Endothelial cell of umbilical vein (primary cell): ENCODE data around the gene KIF21B. TPM values are rescaled to one million over a fixed set of nuclear protein-coding genes. Genes with fewer than 3 reads are reported as not detected.

Experiments used
- BruUV-seq: library from RNA; stranded (reverse); fragments of 400-500 nt; replicated peaks from 2 replicates; lab custom pipeline; 2021; lab: Mats Ljungman, UMichigan
- CTCF ChIA-PET: fragments of 300-600, 350-600 bp; sonication (Branson Sonifier 250); formaldehyde crosslinking; loops from one replicate; lab custom pipeline; 2021; ENCODE audit warnings: antibody characterized with exemption, inconsistent platforms; lab: Charles Lee
- POLR2A ChIA-PET: fragments of 300-600, 350-600 bp; sonication (Branson Sonifier 250); formaldehyde crosslinking; loops from one replicate; lab custom pipeline; 2021; ENCODE audit warnings: antibody characterized with exemption, inconsistent platforms; lab: Charles Lee
- DNase-seq: peaks from one replicate; pipeline ENCODE4 v3.0.0-alpha.2; 2011; ENCODE audit warnings: low read depth, low spot score
- FAIRE-seq: peaks from 2 replicates; lab custom pipeline; 2011; peaks lifted over from hg19 to GRCh38; lab: Jason Lieb, UNC
- H2AFZ ChIP-seq: 2 replicates; pipeline ENCODE4 v1.6.0; 2012; ENCODE audit warnings: low read depth, low read length, control low read depth, inconsistent platforms
- H3K27ac ChIP-seq: 2 replicates; pipeline ENCODE4 v1.5.1; 2011; ENCODE audit warnings: low read depth, mild to moderate bottlenecking, control low read depth, low read length, moderate library complexity; ENCODE audit not compliant: insufficient read depth
- H3K27me3 ChIP-seq, 2 experiments: 2 replicates each; pipeline versions ENCODE4 v1.6.0 to v1.6.1; 2011; ENCODE audit warnings: low read length in 2 of 2, mixed read lengths in 1 of 2; ENCODE audit not compliant: control insufficient read depth in 2 of 2, insufficient read depth in 2 of 2
- H3K36me3 ChIP-seq, 2 experiments: 2 replicates in 1 of 2; 3 replicates in 1 of 2; pipeline ENCODE4 v1.5.1; 2011; ENCODE audit warnings: low read length in 2 of 2, mild to moderate bottlenecking in 1 of 2, moderate library complexity in 1 of 2; ENCODE audit not compliant: control insufficient read depth in 2 of 2, insufficient read depth in 2 of 2; ENCODE audit errors: extremely low read depth in 1 of 2
- H3K4me1 ChIP-seq: 3 replicates; pipeline ENCODE4 v1.5.1; 2011; ENCODE audit warnings: mild to moderate bottlenecking, low read length; ENCODE audit not compliant: control insufficient read depth, insufficient read depth; ENCODE audit errors: extremely low read depth
- H3K4me2 ChIP-seq: 2 replicates; pipeline ENCODE4 v1.6.1; 2011; ENCODE audit warnings: low read length, control low read depth, mixed read lengths; ENCODE audit not compliant: insufficient read depth
- H3K4me3 ChIP-seq, 3 experiments: fragments of 200-600 bp in 1 of 3; sonication (generic), shearing (Covaris generic) in 1 of 3; replicated peaks in 1 of 3; 2 replicates each; pipeline ENCODE4 v1.5.1; 2011 to 2016; ENCODE audit warnings: control low read depth in 3 of 3, low read length in 3 of 3, mild to moderate bottlenecking in 2 of 3, inconsistent platforms in 1 of 3, low read depth in 1 of 3, moderate library complexity in 1 of 3; ENCODE audit not compliant: insufficient read depth in 1 of 3
- H3K79me2 ChIP-seq: 2 replicates; pipeline ENCODE4 v1.6.0; 2012; ENCODE audit warnings: low read length, inconsistent platforms; ENCODE audit not compliant: control insufficient read depth, insufficient read depth
- H3K9ac ChIP-seq: replicated peaks from 2 replicates; pipeline ENCODE3; 2011; ENCODE audit warnings: low read length, control low read depth; ENCODE audit not compliant: insufficient read depth; ENCODE audit errors: extremely low read depth
- H3K9me1 ChIP-seq: replicated peaks from 3 replicates; pipeline ENCODE4 v1.6.0; 2011; ENCODE audit warnings: mild to moderate bottlenecking, low read length; ENCODE audit not compliant: control insufficient read depth, insufficient read depth; ENCODE audit errors: extremely low read depth
- H3K9me3 ChIP-seq: replicated peaks from 2 replicates; pipeline ENCODE4 v1.5.1; 2012; ENCODE audit warnings: low read length, inconsistent platforms; ENCODE audit not compliant: control insufficient read depth, insufficient read depth
- H4K20me1 ChIP-seq: replicated peaks from 2 replicates; pipeline ENCODE3; 2011; ENCODE audit warnings: mild to moderate bottlenecking, low read length; ENCODE audit not compliant: control insufficient read depth, insufficient read depth; ENCODE audit errors: extremely low read depth
- CTCF ChIP-seq, 2 donors: IDR thresholded peaks; 1 replicate in 1 of 2; 2 replicates in 1 of 2; pipeline ENCODE4 v1.5.1; 2011; ENCODE audit warnings: low read length in 2 of 2, mild to moderate bottlenecking in 2 of 2, moderate library complexity in 2 of 2, control low read depth in 1 of 2, inconsistent platforms in 1 of 2, low read depth in 1 of 2; ENCODE audit not compliant: insufficient read depth in 1 of 2; ENCODE audit errors: extremely low read depth in 1 of 2
- JUN ChIP-seq: IDR thresholded peaks from 2 replicates; pipeline ENCODE4 v1.6.1; 2011; ENCODE audit warnings: borderline replicate concordance, low read depth; ENCODE audit not compliant: insufficient read length, insufficient read depth
- MAX ChIP-seq: IDR thresholded peaks from 2 replicates; pipeline ENCODE4 v1.6.1; 2011; ENCODE audit not compliant: insufficient read depth, insufficient read length
- POLR2A ChIP-seq: IDR thresholded peaks from 2 replicates; pipeline ENCODE4 v1.6.1; 2012; ENCODE audit warnings: low read depth, mild to moderate bottlenecking, control low read depth, low read length
- POLR2AphosphoS5 ChIP-seq: IDR thresholded peaks from 2 replicates; pipeline ENCODE4 v1.6.1; 2012; ENCODE audit warnings: low read depth, mild to moderate bottlenecking, control low read depth, low read length, moderate library complexity; ENCODE audit not compliant: insufficient read depth
- dilution Hi-C: fragments of 300-500 bp; cut with MboI; formaldehyde crosslinking; loops from one replicate; pipeline ENCODE4 v1.15.0; 2019; ENCODE audit warnings: low sequenced_read_pairs; ENCODE audit not compliant: extremely low pct_ligation_motif_present
- intact Hi-C: fragments of 100-400 bp; cut with micrococcal nuclease; formaldehyde crosslinking; loops from one replicate; pipeline ENCODE4 v1.10.0; 2022
- polyA plus RNA-seq, 4 experiments: library from polyadenylated mRNA; depleted of rRNA in 3 of 4; stranded (reverse) in 3 of 4; unstranded in 1 of 4; fragments of >200 nt; gene quantifications; 2 replicates each; pipeline versions ENCODE4 v1.2.1 to v1.2.3, GENCODE V29; 2011 to 2012; ENCODE audit warnings: missing spikeins in 1 of 4
- total RNA-seq: library from RNA; stranded (reverse); gene quantifications from 2 replicates; pipeline ENCODE4 v1.2.3, GENCODE V29; 2021

The KIF21B gene
- total and polyA plus RNA-seq, 2 donors (not counting 3 experiments of a cell fraction or from before 2014, with no cell fraction given): 1.9 to 4.4 TPM

DNA sequence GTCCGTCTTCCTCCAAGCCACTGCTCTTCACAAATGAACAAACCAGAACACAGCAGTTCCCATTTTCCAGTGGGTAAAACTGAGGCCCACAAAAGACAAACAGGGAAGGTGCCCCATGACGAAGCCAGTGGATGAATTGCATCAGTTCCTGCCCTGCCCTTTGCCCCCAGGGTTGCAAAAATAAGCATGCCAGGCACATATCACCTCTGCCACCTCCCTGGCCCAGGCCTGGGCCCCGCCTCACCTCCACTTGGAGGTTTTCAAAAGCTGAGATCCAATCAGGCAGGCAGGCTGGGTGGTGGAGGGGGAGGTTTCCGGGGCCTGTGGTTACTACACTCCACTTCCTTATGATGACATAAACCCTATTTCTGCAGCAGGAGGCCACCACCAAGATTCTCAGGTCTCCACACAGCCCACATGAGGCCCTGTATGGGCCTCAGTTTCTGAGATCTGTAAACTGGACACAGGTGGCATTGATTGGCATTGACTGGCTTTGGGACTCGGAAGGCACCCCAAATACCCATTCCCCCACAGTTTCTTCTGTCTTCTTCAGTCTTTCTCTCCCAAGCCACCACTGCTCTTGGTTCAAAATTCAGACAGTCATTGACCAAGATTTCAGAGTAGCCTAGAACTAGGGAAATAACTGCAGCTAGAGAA, 4.1 kb downstream of the KIF21B start:
- CTCF ChIA-PET: interaction anchor here (1.6 to 3.5 kb wide), 3 partner anchors 17 to 40 kb away, joined by 8 to 17 read pairs (median 15); no protein-coding TSS in a partner anchor
- POLR2A ChIA-PET: no interaction called here
- no TSS peak for BruUV-seq
- dilution Hi-C loops: no loop called here
- H3K36me3 ChIP-seq: no peaks in the 10 kb centered on the region
- no peak overlapping the region for H3K9ac ChIP-seq
- no peak overlapping the region for H2AFZ ChIP-seq
- H3K9me3 ChIP-seq: no peaks in the 10 kb centered on the region
- no peaks in the 10 kb centered on the region for H3K9me1 ChIP-seq
- no peak overlapping the region for H3K4me2 ChIP-seq
- H3K27ac ChIP-seq: no peak overlapping the region
- no peaks in the 10 kb centered on the region for H3K79me2 ChIP-seq
- no peaks in the 10 kb centered on the region for H4K20me1 ChIP-seq
- no peaks in the 10 kb centered on the region for H3K27me3 ChIP-seq
- TF ChIP-seq POLR2AphosphoS5: no peak
- TF ChIP-seq MAX: no peak
- TF ChIP-seq JUN: no peak
- no peak for TF ChIP-seq POLR2A
- TF ChIP-seq CTCF (IDR thresholded peaks at IDR 0.05; ENCODE audit: extremely low read depth in 1 of 2, insufficient read depth in 1 of 2, low read depth in 1 of 2, low read length in 2 of 2): no peak
- intact Hi-C loops: no loop called here
- FAIRE-seq (peak; percentile 26), DNase-seq (no peak)
- peaks cover 28% of the 10 kb centered on the region for H3K4me1 ChIP-seq
- no peak overlapping the region for H3K4me3 ChIP-seq
